Neural crest cell (in vitro differentiated cells): Measurements from ENCODE around the gene UMPS. TPM values are rescaled to one million over a fixed set of nuclear protein-coding genes. Genes with fewer than 3 reads are reported as not detected.

Experiments
- DNase-seq: peaks from one replicate; pipeline ENCODE4 v3.0.0; 2021; ENCODE audit warnings: low read depth, mixed read lengths, low spot score
- H3K27ac Mint-ChIP-seq: one replicate; pipeline ENCODE4 v1.8.0; 2021; ENCODE audit warnings: mild to moderate bottlenecking, mixed read lengths; ENCODE audit not compliant: unreplicated experiment
- H3K27me3 Mint-ChIP-seq: 2 replicates; pipeline ENCODE4 v1.8.0; 2021; ENCODE audit warnings: low read depth, mild to moderate bottlenecking, mixed read lengths
- H3K36me3 Mint-ChIP-seq: 2 replicates; pipeline ENCODE4 v1.8.0; 2021; ENCODE audit warnings: low read depth, mild to moderate bottlenecking, mixed read lengths
- H3K4me1 Mint-ChIP-seq: 2 replicates; pipeline ENCODE4 v1.8.0; 2021; ENCODE audit warnings: mixed read lengths
- H3K4me3 Mint-ChIP-seq: one replicate; pipeline ENCODE4 v1.8.0; 2021; ENCODE audit warnings: mild to moderate bottlenecking, mixed read lengths
- H3K9me3 Mint-ChIP-seq: 2 replicates; pipeline ENCODE4 v1.8.0; 2021; ENCODE audit warnings: mixed read lengths
- CTCF ChIP-seq: fragments of 200-600 bp; sonication (generic); conservative IDR thresholded peaks from 2 replicates; pipeline ENCODE4 v1.5.0; 2021; ENCODE audit warnings: antibody characterized with exemption, mild to moderate bottlenecking
- total RNA-seq: library from RNA; stranded (reverse); gene quantifications from 2 replicates; pipeline ENCODE4 v1.2.1, GENCODE V29; 2021

Gene UMPS
- total RNA-seq, 1 donor from 2014 or later = 70.7 TPM

DNA sequence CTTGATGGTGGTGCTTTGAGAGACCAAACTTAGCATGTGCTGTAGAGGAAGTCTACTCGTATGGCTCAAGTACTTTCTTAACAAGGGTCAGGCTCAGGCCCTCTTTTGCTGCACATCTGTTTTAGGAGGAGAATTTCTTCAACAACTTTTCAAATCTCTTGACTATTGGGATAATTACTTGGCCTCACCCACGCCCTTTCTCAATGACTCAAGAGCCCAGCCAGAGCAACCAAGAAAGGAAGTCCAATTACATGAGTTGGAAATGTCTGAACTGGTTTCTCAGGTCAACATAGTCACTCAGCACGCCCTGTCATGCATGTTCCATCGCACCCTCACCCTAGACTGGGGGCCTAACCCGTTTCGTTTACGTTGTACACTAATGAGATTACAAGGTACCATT is 44.8 kb upstream of the UMPS start:
- Mint-ChIP-seq H3K27me3 (no peaks in the 10 kb centered on the region), H3K4me1 (peaks cover 13% of the 10 kb centered on the region), H3K27ac (no peak overlapping the region)

DNA sequence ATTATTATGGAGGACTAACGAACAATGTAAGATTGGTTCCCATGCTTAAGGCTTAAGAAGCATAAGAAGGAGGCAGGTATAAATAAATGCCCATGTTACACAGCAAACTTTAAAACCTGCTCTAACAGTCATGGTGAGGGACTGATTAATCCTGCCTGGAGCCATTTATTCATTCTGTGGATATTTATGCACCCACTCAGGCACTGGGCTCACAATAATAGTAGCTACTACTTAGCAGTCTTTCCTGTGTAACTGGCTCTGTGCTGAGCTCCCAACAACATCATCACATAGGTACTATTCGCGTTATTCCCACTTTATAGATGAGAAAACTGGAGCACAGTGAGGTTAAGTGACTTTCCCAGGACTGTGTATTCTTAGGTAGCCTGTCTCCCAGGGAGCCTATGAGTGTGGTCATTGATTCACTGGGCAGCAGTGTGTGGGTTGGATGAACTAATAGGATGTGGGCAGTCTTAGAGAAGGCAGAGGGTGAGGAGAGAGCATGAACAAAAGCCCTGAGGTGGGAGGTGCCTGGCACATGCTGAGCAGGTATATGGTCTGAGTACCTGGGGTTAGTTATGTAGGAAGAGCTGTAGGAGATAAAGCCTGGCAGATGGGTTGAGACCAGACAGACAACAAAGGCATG is 44.1 kb upstream of the UMPS start:
- no peak overlapping the region for H3K27ac Mint-ChIP-seq
- peaks cover 13% of the 10 kb centered on the region for H3K4me1 Mint-ChIP-seq
- H3K36me3 Mint-ChIP-seq = no peaks in the 10 kb centered on the region
- no peak overlapping the region for H3K4me3 Mint-ChIP-seq
- H3K9me3 Mint-ChIP-seq = no peaks in the 10 kb centered on the region
- DNase-seq = no peak
- no peak for TF ChIP-seq CTCF
- no peaks in the 10 kb centered on the region for H3K27me3 Mint-ChIP-seq

More for the DNA sequence above, 44.8 kb upstream of the UMPS start:
- Mint-ChIP-seq H3K36me3 (no peaks in the 10 kb centered on the region), H3K9me3 (no peaks in the 10 kb centered on the region), H3K4me3 (no peak overlapping the region)
- TF ChIP-seq CTCF = no peak
- DNase-seq = no peak

- Mint-ChIP-seq H3K4me3 (no peak overlapping the region), H3K27ac (no peak overlapping the region), H3K36me3 (no peaks in the 10 kb centered on the region), H3K4me1 (peaks cover 17% of the 10 kb centered on the region), H3K9me3 (no peaks in the 10 kb centered on the region), H3K27me3 (no peaks in the 10 kb centered on the region)
- TF ChIP-seq CTCF = peak; percentile 92
- peak; percentile 76 for DNase-seq
Measured at GRCh38 chr3:124688581-124689454, 41.4 kb upstream of the UMPS start.

DNA sequence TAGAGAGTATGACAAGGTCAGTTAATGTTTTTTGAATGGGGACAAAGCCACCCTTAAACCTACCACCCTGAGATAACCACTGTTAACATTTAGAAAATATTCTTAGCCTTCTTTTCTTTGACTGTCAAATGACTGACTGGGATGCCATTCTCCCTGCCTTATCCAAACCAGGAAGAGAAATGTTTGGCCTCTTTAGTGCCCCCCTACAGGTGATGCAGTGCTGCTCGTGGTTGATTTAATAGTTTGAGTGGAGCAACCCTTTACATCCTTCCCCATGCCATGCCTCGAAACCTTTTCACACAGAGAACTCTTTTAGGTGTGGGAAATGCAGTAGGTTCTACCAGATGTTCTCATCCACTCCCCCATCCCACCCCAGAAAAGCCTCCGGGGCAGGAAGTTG is 38.7 kb upstream of the UMPS start:
- no peaks in the 10 kb centered on the region for H3K27me3 Mint-ChIP-seq
- H3K4me1 Mint-ChIP-seq = peaks cover 9% of the 10 kb centered on the region
- H3K27ac Mint-ChIP-seq = no peak overlapping the region
- H3K9me3 Mint-ChIP-seq = no peaks in the 10 kb centered on the region
- TF ChIP-seq CTCF = no peak
- no peak overlapping the region for H3K4me3 Mint-ChIP-seq
- no peak for DNase-seq
- H3K36me3 Mint-ChIP-seq = no peaks in the 10 kb centered on the region

DNA sequence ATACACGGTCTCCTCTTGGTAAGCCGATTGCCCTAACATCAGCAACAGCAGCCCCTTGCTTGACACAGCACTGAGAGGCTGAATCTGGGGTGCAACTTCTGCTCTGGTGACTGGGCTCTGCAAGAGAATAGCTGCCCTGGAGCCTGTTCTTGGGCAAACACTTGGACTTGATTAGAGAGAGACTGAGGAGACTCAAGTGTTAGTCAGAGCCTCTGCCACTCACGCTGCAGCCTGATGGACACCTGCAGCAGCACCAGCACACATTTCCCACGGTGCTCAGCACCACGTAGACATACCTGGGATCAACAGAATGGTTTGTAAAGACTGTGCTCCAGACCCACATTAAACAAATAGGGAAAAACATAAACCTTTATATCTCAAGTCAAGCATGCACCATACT is 35.8 kb upstream of the UMPS start:
- H3K27ac Mint-ChIP-seq = no peak overlapping the region
- peaks cover 6% of the 10 kb centered on the region for H3K4me1 Mint-ChIP-seq
- no peaks in the 10 kb centered on the region for H3K9me3 Mint-ChIP-seq
- no peaks in the 10 kb centered on the region for H3K36me3 Mint-ChIP-seq
- DNase-seq = no peak
- TF ChIP-seq CTCF = no peak
- H3K4me3 Mint-ChIP-seq = no peak overlapping the region
- H3K27me3 Mint-ChIP-seq = no peaks in the 10 kb centered on the region
